NT2/D1 (cell line): ENCODE measurements around the gene WEE2.

ENCODE experiments used
- SUZ12 ChIP-seq: IDR thresholded peaks from 2 replicates; pipeline ENCODE4 v1.6.1; 2011; ENCODE audit not compliant: insufficient read length, insufficient read depth; ENCODE audit errors: extremely low read depth
- YY1 ChIP-seq: IDR thresholded peaks from 2 replicates; pipeline ENCODE4 v1.6.1; 2011; ENCODE audit not compliant: insufficient read length, insufficient read depth
- ZNF274 ChIP-seq: IDR thresholded peaks from 2 replicates; pipeline ENCODE4 v1.6.1; 2011; ENCODE audit warnings: mild to moderate bottlenecking, low read depth, low read length

- TF ChIP-seq YY1 = no peak
- no peak for TF ChIP-seq SUZ12
- no peak for TF ChIP-seq ZNF274
These were observed 11.8 kb upstream of the WEE2 start for GRCh38 chr7:141696348-141696747.
